LNCaP clone FGC (cell line): Measurements from ENCODE around the gene TMX1.

Experiments
- DNase-seq: peaks from one replicate; pipeline ENCODE4 v3.0.0-alpha.2; 2011; ENCODE audit warnings: low read depth
- H3K4me3 ChIP-seq: 2 replicates; pipeline ENCODE4 v1.5.1; 2011; ENCODE audit warnings: mild to moderate bottlenecking, low read depth, low read length, control low read depth
- CTCF ChIP-seq: IDR thresholded peaks from 2 replicates; pipeline ENCODE4 v1.5.1; 2012; ENCODE audit warnings: mild to moderate bottlenecking; ENCODE audit not compliant: control insufficient read depth, insufficient read depth; ENCODE audit errors: extremely low read depth

Gene TMX1

GRCh38 chr14:51207621-51208020 lies 32.4 kb upstream of the TMX1 start:
- DNase-seq: no peak
- H3K4me3 ChIP-seq: no peak overlapping the region
- no peak for TF ChIP-seq CTCF

GRCh38 chr14:51208982-51209381 lies 31.1 kb upstream of the TMX1 start:
- no peak for DNase-seq
- TF ChIP-seq CTCF: no peak
- H3K4me3 ChIP-seq: no peak overlapping the region

GRCh38 chr14:51209457-51209856 lies 30.6 kb upstream of the TMX1 start:
- no peak for TF ChIP-seq CTCF
- H3K4me3 ChIP-seq: no peak overlapping the region
- no peak for DNase-seq

GRCh38 chr14:51210594-51210993 lies 29.5 kb upstream of the TMX1 start:
- DNase-seq: no peak
- no peak overlapping the region for H3K4me3 ChIP-seq
- no peak for TF ChIP-seq CTCF

GRCh38 chr14:51211149-51211548 lies 28.9 kb upstream of the TMX1 start:
- no peak overlapping the region for H3K4me3 ChIP-seq
- DNase-seq: peak; percentile 73
- no peak for TF ChIP-seq CTCF

GRCh38 chr14:51216602-51217001 lies 23.4 kb upstream of the TMX1 start:
- H3K4me3 ChIP-seq: no peak overlapping the region
- no peak for TF ChIP-seq CTCF

More at GRCh38 chr14:51216602-51217001, 23.4 kb upstream of the TMX1 start:
- no peak for DNase-seq
